GM19035 (cell line): ENCODE measurements around the gene COL20A1.
"Not testable (repeated sequence)": the region's sequence is repeated elsewhere in the genome, so short reads cannot be mapped to it uniquely, and the experiment has no call there.

Experiments used
- ATAC-seq: cut with Tn5 transposase; IDR thresholded peaks from one replicate; pipeline ENCODE4 v1.9.1; 2021; ENCODE audit not compliant: unreplicated experiment

Gene COL20A1

GRCh38 chr20:63330084-63330760, 37.2 kb downstream of the COL20A1 start:
- ATAC-seq = no peak

- ATAC-seq = no peak
Observed at GRCh38 chr20:63330940-63331339, 38.0 kb downstream of the COL20A1 start.

GRCh38 chr20:63331741-63332400, 38.9 kb downstream of the COL20A1 start:
- ATAC-seq = no peak

- ATAC-seq = no peak
Observed at GRCh38 chr20:63332488-63333240, 39.7 kb downstream of the COL20A1 start.

- no peak for ATAC-seq
Observed at GRCh38 chr20:63333241-63333836, 40.4 kb downstream of the COL20A1 start.

- no peak for ATAC-seq
Observed at GRCh38 chr20:63334356-63334755, 41.4 kb downstream of the COL20A1 start.

- not testable (repeated sequence) for ATAC-seq
Observed at GRCh38 chr20:63335060-63335459, 42.1 kb downstream of the COL20A1 start.

- no peak for ATAC-seq
Observed at GRCh38 chr20:63335711-63336110, 42.7 kb downstream of the COL20A1 start.

GRCh38 chr20:63336232-63336752, 43.3 kb downstream of the COL20A1 start:
- ATAC-seq = no peak

- ATAC-seq = no peak
Observed at GRCh38 chr20:63337786-63338420, 44.9 kb downstream of the COL20A1 start.

- ATAC-seq = not testable (repeated sequence)
Observed at GRCh38 chr20:63339154-63340094, 46.4 kb downstream of the COL20A1 start.

GRCh38 chr20:63340158-63340688, 47.2 kb downstream of the COL20A1 start:
- not testable (repeated sequence) for ATAC-seq

GRCh38 chr20:63342561-63343459, 49.8 kb downstream of the COL20A1 start:
- no peak for ATAC-seq

- ATAC-seq = no peak
Observed at GRCh38 chr20:63343460-63344445, 50.8 kb downstream of the COL20A1 start.

- ATAC-seq = no peak
Observed at GRCh38 chr20:63344616-63345327, 51.8 kb downstream of the COL20A1 start.

- no peak for ATAC-seq
Observed at GRCh38 chr20:63345328-63346100, 52.5 kb downstream of the COL20A1 start.
